RCC 7860 (cell line): ENCODE measurements around the gene NELFB.
"Not testable (repeated sequence)": the region's sequence is repeated elsewhere in the genome, so short reads cannot be mapped to it uniquely, and the experiment has no call there.

Experiments
- DNase-seq: peaks from one replicate; pipeline ENCODE4 v3.0.0-alpha.2; 2015; ENCODE audit warnings: low spot score
- FAIRE-seq: peaks from 2 replicates; lab custom pipeline; 2012; peaks lifted over from hg19 to GRCh38; lab: Jason Lieb, UNC

The NELFB gene

DNA sequence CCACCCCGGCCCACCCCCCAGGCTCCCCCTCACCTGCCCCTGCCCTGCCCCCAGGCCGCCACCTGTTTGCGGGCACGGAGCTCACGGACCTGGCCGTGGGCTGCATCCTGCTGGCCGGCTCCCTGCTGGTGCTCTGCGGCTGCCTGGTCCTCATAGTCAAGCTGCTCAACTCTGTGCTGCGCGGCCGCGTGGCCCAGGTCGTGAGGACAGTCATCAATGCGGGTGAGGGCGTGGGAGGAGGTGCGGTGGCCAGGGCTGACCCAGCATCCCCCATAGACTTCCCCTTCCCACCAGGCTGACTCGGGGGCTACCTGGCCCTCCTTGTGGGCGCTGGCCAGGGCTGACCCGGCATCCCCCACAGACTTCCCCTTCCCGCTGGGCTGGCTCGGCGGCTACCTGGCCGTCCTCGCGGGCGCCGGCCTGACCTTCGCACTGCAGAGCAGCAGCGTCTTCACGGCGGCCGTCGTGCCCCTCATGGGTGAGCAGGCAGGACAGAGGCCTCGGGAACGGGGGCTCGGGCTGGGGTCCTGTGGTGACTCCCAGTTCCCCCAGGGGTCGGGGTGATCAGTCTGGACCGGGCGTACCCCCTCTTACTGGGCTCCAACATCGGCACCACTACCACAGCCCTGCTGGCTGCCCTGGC lies 21.0 kb upstream of the NELFB start:
- no peak for DNase-seq

GRCh38 chr9:137234758-137235423 lies 20.2 kb upstream of the NELFB start:
- FAIRE-seq (no peak), DNase-seq (no peak)

More for the DNA sequence above, 21.0 kb upstream of the NELFB start:
- FAIRE-seq: no peak

- DNase-seq (no peak), FAIRE-seq (no peak)
Measured at GRCh38 chr9:137235424-137236237, 19.5 kb upstream of the NELFB start.

DNA sequence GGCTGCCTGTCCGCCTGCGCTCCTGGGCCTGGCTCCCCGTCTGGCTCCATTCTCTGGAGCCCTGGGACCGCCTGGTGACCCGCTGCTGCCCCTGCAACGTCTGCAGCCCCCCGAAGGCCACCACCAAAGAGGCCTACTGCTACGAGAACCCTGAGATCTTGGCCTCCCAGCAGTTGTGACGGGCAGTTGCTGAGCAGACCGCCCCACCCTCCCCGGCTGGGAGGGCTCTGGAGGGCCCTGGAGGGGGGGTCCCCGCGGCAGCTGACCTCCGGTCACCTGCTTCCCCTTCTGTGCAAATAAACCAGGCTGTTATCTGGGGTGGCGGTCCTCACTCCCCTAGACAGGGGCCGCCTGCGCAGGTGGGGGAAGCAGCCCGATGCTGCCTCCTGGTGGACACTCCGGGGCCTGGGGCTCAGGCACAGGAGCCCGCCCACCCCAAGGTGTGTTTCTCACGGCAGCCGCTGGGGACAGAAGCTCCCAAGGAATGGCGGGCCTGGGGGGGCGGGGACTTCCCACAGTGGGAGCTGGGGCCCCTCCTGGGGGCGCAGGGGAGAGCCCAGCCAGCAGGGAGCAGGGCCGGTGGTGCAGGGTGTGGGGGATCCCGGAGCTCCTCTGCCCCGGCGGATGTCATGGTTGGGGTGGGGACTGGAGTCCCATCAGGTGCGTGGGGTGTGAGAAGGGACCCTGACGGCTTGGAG lies 18.7 kb upstream of the NELFB start:
- DNase-seq: peak; percentile 61
- FAIRE-seq: no peak

DNA sequence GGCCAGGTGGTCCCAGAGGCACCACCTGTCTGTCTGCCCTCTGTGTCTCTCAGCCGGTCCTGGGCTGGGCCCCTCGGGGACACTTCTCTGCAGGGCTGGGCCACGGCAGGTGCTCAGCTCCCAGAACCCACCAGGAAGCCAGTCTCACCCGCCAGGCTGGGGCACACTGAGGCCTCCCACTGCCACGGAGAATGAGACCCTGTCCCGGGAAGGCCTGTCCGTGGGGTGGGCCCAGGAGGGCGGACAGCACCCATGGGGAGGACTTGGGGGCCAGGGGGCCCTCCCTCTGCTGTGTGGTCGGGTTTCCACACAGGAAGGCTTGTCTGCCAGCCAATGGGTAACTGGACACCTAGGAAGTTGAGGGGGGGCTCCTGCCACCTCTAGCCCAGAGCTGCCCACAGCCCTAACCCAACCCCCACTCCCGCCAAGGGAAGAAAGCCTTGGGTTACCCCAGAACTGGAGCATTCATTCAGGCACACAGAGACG lies 18.1 kb upstream of the NELFB start:
- DNase-seq: no peak
- no peak for FAIRE-seq

- DNase-seq (no peak), FAIRE-seq (no peak)
Measured at GRCh38 chr9:137237759-137238726, 17.1 kb upstream of the NELFB start.

GRCh38 chr9:137239541-137240200 lies 15.5 kb upstream of the NELFB start:
- not testable (repeated sequence) for DNase-seq, FAIRE-seq

- DNase-seq (peak; percentile 69), FAIRE-seq (no peak)
Measured at GRCh38 chr9:137240318-137240840, 14.7 kb upstream of the NELFB start.

DNA sequence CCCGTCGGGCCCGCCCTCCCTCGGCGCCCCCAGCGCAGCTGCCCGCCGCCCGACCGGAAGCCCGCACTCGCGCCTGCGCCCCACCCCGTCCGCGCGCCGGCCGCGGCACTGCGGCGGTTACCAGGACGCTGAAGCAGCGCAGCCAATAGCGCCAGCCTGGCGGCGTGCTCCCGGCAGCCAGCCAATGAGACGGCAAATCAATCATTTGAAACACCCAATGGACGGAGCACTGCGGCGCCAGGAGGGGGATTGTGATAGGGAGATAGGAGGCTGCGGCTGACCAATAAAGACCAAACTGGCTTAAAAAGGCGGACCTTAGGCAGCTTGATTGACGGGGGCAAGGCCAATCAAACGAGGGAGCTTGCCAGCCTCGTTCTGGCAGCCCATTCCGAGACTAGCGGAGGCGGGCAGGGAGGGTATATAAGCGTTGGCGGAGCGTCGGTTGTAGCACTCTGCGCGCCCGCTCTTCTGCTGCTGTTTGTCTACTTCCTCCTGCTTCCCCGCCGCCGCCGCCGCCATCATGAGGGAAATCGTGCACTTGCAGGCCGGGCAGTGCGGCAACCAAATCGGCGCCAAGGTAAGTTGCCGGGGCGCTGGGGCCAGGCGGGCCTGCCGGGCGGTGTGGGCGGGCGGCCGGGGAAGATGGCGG lies 14.2 kb upstream of the NELFB start, which contains the start of gene TUBB4B:
TUBB4B (plus strand) TSS at position 447 of the 649 bp plus-strand sequence; CDS start at position 521, 74 bp downstream.
- FAIRE-seq: peak; percentile 94
- peak; percentile 100 for DNase-seq

DNA sequence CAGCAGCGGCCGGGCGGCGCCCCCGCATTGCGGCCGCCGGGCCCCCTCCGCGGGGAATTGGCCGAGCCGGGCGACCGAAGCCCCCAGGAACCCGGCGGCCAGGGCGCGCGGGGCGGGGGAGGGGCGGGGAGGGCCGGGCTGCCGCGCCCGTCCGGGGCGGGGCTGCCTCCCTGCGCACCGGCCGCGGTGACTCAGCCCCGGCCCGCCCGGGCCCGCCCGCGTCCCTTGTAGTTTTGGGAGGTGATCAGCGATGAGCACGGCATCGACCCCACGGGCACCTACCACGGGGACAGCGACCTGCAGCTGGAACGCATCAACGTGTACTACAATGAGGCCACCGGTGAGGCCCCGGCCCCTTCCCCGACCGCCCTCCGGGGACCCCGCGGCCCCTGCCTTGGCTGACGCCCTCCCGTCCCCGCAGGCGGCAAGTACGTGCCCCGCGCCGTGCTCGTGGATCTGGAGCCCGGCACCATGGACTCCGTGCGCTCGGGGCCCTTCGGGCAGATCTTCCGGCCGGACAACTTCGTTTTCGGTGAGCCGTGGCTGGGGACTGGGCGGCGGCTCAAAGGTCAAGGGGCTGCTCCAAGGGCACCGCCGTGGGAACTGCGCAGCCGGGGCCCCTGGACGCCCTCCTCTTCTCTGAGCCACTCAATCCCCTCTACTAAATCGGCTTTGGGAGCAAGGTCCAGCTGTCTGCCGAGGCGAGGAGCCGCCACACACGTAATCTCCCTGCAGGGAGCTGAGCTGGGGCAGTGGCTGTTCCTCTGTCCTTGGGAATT lies 13.4 kb upstream of the NELFB start:
- no peak for DNase-seq
- FAIRE-seq: no peak

DNA sequence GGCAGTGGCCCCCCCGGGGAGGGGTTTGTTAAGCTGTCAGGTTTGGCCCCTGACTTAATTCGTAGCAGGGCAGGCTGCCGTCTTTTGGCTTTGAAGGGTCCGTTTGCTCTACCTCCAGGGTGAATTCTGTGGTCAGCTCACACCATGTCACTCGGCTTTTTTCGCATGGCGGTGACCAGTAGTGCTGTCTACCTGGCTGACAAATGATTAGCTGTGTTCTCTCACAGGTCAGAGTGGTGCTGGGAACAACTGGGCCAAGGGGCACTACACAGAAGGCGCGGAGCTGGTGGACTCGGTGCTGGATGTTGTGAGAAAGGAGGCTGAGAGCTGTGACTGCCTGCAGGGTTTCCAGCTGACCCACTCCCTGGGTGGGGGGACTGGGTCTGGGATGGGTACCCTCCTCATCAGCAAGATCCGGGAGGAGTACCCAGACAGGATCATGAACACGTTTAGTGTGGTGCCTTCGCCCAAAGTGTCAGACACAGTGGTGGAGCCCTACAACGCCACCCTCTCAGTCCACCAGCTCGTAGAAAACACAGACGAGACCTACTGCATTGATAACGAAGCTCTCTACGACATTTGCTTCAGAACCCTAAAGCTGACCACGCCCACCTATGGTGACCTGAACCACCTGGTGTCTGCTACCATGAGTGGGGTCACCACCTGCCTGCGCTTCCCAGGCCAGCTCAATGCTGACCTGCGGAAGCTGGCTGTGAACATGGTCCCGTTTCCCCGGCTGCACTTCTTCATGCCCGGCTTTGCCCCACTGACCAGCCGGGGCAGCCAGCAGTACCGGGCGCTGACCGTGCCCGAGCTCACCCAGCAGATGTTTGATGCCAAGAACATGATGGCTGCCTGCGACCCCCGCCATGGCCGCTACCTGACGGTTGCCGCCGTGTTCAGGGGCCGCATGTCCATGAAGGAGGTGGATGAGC lies 12.6 kb upstream of the NELFB start:
- FAIRE-seq (no peak), DNase-seq (no peak)

- not testable (repeated sequence) for DNase-seq, FAIRE-seq
Measured at GRCh38 chr9:137243266-137243625, 11.9 kb upstream of the NELFB start.

DNA sequence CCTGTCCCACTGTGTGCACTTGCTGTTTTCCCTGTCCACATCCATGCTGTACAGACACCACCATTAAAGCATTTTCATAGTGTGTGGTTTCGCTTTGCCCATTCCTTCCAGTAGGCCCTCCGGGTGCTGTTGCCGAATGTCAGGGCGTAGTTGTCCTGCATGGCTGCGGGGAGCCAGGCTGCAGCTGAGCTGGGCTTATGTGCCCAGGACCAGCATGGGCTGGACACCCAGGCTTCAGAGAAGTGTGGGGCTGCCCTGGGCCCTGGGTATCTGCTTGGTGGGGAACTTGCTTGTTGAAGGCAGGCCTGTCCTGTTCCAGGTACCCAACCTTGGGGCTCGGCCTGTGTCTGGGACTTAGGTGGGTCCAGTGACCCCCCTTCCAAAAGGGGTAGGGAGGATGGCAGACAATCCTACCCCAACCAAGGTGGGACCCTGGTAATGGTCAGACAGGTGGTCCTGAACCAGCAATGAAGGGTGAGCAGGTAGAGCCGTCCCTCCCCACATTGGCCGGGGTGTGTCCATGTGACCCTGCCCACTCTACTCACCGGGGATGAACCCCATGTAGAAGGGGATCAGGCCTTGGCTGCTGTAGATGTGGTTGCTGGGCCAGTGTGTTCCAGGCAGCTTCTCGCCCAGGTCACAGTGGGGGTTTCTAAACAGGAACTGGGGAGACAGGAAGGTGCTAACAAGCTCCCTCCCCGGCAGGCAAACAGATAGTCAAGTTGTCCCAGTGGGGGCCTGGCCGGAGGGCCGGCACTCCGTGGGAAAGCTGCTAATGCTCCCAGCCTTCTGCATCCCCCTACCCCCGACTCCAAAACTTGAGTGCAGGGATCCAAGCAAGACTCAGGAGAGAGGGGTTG lies 11.3 kb upstream of the NELFB start:
- FAIRE-seq (no peak), DNase-seq (peak; percentile 16)

- DNase-seq: no peak
Measured at GRCh38 chr9:137244486-137245449, 10.4 kb upstream of the NELFB start.

More at GRCh38 chr9:137244486-137245449, 10.4 kb upstream of the NELFB start:
- FAIRE-seq: no peak
